Erythroblast (primary cell): ENCODE results near the gene NCR3LG1.

Source experiments
- DNase-seq, 2 experiments: peaks; one replicate each; lab custom pipeline; 2025; lab: John Stamatoyannopoulos, UW
- GATA1 ChIP-seq: IDR thresholded peaks from 2 replicates; pipeline ENCODE4 v1.6.1; 2011; ENCODE audit warnings: low read depth, mild to moderate bottlenecking, control low read depth, low read length, moderate library complexity
- POLR2A ChIP-seq: IDR thresholded peaks from 2 replicates; pipeline ENCODE4 v1.6.1; 2011; ENCODE audit warnings: mild to moderate bottlenecking, low read length

Gene NCR3LG1

GRCh38 chr11:17352950-17353820 lies 1.6 kb downstream of the NCR3LG1 start:
- TF ChIP-seq POLR2A = peak; percentile 52
- no peak for TF ChIP-seq GATA1
- peak; percentile 80 to 85 for DNase-seq

DNA sequence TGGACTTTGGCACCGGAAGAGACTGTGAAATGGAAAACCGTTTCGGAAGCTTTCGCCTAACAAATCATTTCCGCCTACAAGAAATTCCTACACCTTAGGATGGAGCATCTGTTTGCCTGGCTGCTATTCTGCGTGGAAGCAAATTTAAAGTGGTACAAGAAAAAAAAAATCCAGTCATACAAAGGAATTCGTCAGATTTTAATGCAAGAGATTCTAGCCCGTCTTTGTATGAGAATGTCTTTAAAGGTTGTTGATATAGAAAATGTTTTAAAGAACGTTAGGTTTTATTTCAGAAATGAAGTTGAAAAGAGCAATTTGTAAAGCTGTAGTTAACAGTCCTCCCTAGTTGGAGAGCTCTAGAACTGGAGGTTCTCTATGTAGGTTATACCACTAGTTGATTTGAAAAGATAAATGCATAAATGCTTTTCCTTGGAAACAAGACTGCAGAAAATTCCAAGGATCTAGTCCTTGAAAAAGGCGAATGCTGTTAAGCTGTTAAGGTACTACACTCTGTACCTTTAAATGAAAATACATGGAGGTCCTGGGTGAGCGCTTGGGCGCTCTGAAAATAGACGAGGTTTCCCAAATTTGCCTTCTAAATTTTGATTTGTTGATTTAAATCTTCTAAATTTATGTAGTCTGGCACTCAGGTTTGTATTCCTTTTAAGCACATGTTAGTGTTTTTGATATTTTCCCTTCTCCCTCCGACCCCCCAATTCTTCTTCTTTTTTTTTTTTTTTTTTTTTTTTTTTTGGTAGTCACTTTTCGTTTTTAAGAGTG lies 2.4 kb downstream of the NCR3LG1 start:
- TF ChIP-seq GATA1 (no peak), POLR2A (peak; percentile 16)
- peak in 1 of 2 experiments; percentile 39 for DNase-seq

DNA sequence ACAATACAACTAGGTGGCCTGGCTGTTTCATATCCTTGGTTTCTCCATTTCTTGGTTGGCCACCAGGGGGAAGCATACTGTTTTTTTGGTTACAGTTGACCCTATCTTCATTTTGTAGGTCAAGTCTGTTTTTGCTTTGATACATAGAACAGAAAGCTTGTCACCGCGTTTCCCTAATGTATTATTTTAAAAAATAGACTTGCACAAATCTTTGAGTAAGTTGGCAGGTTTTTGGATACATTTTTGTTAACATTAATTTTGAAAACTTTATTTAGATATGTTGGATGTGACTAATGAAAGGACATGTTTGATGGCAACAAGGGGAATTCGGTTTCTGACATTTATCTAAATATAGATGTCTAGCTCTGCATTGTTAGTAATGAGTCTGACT lies 3.0 kb downstream of the NCR3LG1 start:
- DNase-seq = peak; percentile 84
- TF ChIP-seq POLR2A = no peak
- no peak for TF ChIP-seq GATA1

DNA sequence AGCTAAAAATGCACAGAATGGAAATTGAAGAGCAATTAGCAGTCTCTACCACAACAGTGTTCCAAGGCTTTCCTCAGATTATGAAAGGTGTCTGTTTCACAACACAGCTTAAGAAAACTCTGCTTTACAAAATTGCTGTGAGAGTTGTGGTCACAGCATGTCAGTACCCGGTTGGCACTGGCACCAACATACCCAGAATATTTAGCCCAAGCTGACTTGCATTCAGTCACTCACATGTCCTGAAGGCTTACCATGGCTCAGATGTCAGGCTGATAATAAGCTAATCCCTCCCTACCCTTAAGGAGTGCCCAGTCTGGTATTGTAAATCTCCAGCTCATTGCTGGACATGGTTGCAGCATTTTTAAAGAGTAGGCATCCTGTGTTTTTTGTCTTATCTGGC lies 14.9 kb downstream of the NCR3LG1 start:
- no peak for TF ChIP-seq GATA1
- TF ChIP-seq POLR2A = no peak
- DNase-seq = no peak

DNA sequence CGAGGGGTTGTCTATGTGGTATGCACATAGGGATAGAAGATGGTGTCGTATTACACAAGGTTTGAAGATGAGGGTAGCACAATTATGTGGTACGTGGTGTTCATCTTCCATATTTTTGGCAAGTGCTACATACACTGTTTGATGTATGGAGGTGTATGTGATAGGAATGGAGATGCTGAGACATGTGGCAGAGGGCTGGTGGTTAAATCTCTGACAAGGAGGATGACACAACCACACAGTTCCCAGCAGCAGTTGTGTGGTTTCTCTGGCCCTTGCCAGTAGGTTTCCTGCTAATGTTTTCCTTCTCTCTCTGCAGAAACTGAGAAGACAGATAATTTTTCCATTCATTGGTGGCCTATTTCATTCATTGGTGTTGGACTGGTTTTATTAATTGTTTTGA lies 17.0 kb downstream of the NCR3LG1 start:
- DNase-seq = no peak
- TF ChIP-seq GATA1 (no peak), POLR2A (no peak)

GRCh38 chr11:17369094-17369493 lies 17.5 kb downstream of the NCR3LG1 start:
- TF ChIP-seq GATA1 = no peak
- TF ChIP-seq POLR2A = no peak
- no peak for DNase-seq

DNA sequence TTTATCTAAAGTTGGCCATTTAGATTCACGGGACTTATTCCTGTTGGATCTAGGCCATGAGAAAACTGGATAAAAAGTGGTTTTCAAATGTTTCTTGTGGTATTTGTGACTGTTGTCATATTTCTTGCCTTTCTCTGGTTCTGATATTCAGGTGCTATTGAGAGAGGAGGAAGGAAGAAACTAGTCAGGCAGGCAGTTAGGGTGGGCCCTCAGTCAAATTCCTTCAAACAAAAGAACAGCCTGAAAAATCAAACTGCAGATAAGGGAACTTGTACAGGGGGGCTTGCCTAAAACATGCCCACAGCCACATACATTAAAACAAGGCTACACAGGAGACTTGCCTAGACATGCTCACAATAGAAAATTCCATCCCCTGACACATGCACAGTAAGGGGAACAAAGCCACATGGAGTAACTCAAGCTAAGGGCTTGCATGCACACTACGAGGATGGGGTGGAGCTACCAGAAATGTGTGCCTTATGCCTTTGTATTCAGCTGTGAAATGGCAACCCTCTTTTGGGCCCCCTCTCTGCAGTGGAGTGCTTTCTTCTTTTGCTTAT lies 18.2 kb downstream of the NCR3LG1 start:
- TF ChIP-seq GATA1 = no peak
- TF ChIP-seq POLR2A = no peak
- no peak for DNase-seq

GRCh38 chr11:17371614-17372013 lies 20.0 kb downstream of the NCR3LG1 start:
- TF ChIP-seq POLR2A (no peak), GATA1 (no peak)

GRCh38 chr11:17375547-17375946 lies 23.9 kb downstream of the NCR3LG1 start:
- TF ChIP-seq GATA1 = no peak
- TF ChIP-seq POLR2A = no peak
- no peak for DNase-seq

More at GRCh38 chr11:17371614-17372013, 20.0 kb downstream of the NCR3LG1 start:
- peak; percentile 40 to 56 for DNase-seq

DNA sequence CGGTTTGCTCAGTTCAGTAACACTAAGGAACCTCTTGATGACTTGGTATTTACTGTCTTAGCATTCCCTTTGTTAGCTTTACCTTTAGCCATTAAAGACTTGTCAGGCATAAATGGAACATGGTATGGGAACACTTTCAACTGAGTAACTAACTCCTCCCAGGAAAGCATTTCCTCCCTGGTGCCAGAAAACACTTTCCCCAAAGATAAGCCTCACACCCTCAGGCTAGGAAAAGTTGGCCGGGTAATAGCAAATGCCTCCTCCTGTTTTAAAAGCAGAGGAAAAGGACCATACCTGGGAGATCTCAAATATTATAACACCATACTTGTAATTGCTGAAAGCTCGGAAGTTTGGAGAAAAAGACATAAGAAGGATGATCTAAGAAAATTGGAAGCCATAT lies 24.9 kb downstream of the NCR3LG1 start:
- no peak for DNase-seq
- TF ChIP-seq POLR2A = no peak
- TF ChIP-seq GATA1 = no peak

DNA sequence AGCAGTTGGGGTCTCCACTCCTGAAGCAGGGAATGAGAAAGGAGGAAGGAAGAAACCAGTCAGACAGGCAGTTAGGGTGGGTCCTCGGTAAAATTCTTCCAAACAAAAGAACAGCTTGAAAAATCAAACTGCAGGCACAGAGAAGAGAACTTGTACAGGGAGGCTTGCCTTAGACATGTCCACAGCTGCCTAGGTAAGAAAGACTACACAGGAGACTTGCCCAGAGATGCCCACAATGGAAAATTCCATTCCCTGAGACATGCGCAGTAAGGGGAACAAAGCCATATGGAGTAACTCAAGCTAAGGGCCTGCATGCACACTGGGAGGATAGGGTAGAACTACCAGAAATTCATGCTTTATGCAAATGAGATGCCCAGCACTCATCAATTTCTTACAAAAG lies 27.1 kb downstream of the NCR3LG1 start:
- no peak for DNase-seq
- TF ChIP-seq POLR2A (no peak), GATA1 (no peak)

- no peak for TF ChIP-seq POLR2A
- TF ChIP-seq GATA1 = no peak
- no peak for DNase-seq
Measured at GRCh38 chr11:17379383-17380180, 28.0 kb downstream of the NCR3LG1 start.

GRCh38 chr11:17381156-17381555 lies 29.6 kb downstream of the NCR3LG1 start:
- TF ChIP-seq GATA1 (no peak), POLR2A (no peak)

More at GRCh38 chr11:17381156-17381555, 29.6 kb downstream of the NCR3LG1 start:
- DNase-seq = no peak
